Transverse colon (tissue), 4 donors: ENCODE results near the gene CCR5AS.

ENCODE experiments used
- CTCF ChIP-seq, 5 experiments: fragments of 200-600 bp in 3 of 5; fragments of 450-650 bp in 2 of 5; sonication (generic) in 3 of 5; IDR thresholded peaks; 1 replicate in 2 of 5; 2 replicates in 3 of 5; pipeline ENCODE4 v1.5.1; 2016 to 2017; ENCODE audit warnings: antibody characterized with exemption in 5 of 5, inconsistent platforms in 3 of 5, mild to moderate bottlenecking in 2 of 5, moderate library complexity in 1 of 5
- POLR2A ChIP-seq: fragments of 450-650 bp; IDR thresholded peaks from one replicate; pipeline ENCODE4 v1.6.1; 2016; ENCODE audit warnings: antibody characterized with exemption, mild to moderate bottlenecking, moderate library complexity
- POLR2AphosphoS5 ChIP-seq, 3 donors: sonication (generic); formaldehyde crosslinking; IDR thresholded peaks; one replicate each; pipeline ENCODE4 v1.6.1; 2016; ENCODE audit warnings: antibody characterized with exemption in 3 of 3

GRCh38 chr3:46449755-46450552 lies 43.1 kb upstream of the CCR5AS start:
- TF ChIP-seq CTCF (IDR thresholded peaks at IDR 0.05) (peak; percentile 29 to 58 (median 48)), POLR2A (no peak), POLR2AphosphoS5 (IDR thresholded peaks at IDR 0.05) (no peak)
